Skin epidermis (tissue), 12 donors: ENCODE results near the gene GNB1L.
A peak's percentile ranks its signal among the peaks of the same experiment; 100 is the strongest.

ENCODE experiments used
- H3K27ac ChIP-seq, 21 experiments: fragments of 200-600 bp; sonication (generic) in 11 of 21; one replicate each; pipeline ENCODE4 v1.5.0; 2020; ENCODE audit warnings: mild to moderate bottlenecking in 3 of 21, inconsistent platforms in 2 of 21, moderate library complexity in 2 of 21
- H3K4me3 ChIP-seq, 7 experiments: fragments of 200-600 bp; sonication (generic) in 2 of 7; one replicate each; pipeline ENCODE4 v1.5.0; 2020; ENCODE audit warnings: inconsistent platforms in 2 of 7, mild to moderate bottlenecking in 2 of 7, moderate library complexity in 1 of 7

Gene GNB1L

DNA sequence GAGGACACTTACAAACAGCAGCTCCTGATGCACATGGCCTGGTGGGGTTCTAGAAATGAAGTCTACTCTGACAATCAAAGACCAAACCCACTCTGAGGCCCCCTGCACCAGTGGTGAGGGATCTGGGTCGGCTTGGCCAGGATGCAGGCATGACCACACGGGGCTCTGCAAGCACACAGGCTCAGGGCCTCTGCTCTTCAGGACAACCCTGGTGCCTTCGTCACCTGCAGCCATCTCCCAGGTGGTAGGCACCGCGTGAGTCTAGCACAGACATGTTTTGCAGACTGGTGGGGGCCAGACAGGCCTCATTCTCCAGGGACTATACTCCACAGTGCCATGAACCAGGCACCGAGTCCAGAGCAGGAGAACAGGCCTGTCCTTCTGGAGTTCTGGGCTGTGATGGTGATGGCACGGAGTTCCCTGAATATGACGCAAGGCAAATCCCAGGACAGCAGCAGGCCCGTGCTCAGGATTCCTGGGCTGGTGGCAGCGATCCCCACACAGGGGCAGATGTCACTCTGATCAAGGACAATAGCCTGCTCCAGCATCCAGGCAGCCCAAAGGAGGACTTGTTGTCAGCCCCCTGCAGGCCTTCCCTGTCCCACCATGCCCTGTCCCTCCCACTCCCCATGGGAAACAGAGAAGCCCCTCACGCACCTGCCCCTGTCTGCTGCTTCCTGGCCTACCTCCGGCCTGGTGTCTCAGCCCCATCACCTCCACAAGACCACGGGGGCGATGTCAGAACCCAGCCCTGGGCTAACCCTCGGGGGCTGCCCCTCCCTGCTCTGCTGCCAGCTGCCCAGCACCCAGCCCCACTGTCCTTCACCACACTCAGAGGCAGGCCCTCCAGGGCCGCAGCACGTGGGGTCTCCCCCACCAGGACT is 36.1 kb downstream of the GNB1L start:
- no peak overlapping the region for H3K27ac ChIP-seq
- no peak overlapping the region for H3K4me3 ChIP-seq

DNA sequence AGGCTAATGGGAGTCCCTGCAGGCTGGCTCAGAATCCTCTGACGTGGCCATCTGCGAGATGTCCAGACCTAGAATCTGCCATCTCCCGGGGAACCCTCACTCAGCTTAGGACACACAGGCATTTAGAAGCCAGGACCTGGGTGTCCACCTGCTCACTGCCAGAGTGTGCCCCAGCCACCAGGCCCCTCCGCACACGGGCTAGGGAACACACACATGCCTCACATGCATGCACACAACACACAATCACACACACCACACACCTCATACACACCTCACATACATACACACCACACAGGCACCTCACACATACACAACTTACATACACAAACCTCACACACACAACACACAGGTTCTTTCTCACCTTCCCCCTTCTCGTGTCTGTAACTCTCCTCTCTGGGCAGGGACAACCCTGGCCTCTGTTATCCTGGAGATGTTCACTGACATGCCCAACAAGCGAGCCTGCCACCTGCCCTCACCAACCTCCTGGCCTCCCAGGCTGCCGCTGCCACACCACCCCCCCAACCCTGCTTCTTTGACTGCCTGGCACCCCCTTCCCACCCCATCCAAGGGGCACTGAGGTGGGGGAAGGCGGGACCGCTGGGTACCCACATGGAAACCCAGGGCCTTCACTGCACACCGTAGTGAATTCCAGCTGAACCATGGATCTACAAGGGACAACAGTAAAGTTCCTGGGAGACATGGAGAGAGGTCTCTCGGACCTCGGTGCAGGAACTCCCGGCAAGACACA is 38.1 kb downstream of the GNB1L start:
- no peak overlapping the region for H3K4me3 ChIP-seq

DNA sequence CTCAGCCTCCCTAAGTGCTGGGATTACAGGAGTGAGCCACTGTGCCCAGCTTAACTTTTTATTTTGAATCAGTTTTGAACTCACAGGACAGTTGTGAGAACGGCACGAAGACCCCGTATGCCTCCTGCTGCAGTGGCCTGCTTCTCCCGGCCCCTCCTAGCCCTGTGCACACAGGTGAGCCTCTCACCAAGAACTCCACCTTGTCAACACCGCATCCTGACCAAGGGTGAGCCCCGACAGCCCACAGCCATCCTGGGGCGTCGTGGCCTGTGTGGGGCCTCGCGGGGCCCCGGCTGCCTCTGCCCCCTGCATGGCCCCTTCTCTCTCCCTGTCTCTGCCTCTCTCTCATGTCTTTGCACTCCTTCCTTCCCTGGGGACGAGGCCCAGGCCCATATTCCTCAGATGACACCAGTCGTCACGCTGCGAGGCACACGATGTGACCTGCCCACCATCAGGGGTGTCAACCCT is 38.8 kb downstream of the GNB1L start:
- H3K27ac ChIP-seq, result no peak overlapping the region
- no peak overlapping the region for H3K4me3 ChIP-seq

More for the DNA sequence above, 38.1 kb downstream of the GNB1L start:
- H3K27ac ChIP-seq, result no peak overlapping the region

DNA sequence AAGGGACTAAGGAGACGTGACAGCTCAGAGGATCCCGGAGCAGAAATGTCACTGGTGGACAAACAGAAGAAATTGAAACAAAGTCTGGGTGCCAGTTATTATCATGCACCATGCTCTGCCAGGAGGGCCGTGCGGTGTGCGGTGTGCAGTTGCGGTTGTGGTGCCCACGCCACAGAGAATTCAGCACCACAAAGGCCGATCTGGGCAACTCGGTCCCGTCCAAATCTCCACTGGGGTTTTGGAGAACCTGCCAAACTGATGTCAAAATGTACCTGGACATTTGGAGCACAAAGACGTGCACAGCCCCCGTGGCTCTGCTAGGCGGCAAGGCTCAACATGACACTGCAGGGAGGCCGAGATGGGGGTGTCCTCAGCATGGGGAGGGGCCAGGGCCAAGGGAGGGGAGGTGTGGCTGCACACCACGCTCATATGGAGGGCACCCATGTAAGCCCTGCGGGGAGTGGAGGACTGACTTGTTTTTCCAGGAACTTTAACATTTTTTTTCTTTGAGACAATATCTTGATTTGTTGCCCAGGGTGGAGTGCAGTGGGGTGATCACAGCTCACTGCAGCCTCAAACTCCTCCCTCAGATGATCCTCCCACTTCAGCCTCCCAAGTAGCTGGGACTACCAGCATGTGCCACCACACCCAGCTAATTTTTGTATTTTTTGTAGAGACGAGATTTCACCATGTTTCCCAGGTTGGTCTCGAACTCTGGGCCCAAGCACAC is 39.4 kb downstream of the GNB1L start:
- Histone ChIP-seq H3K4me3 (no peak overlapping the region), H3K27ac (no peak overlapping the region)

DNA sequence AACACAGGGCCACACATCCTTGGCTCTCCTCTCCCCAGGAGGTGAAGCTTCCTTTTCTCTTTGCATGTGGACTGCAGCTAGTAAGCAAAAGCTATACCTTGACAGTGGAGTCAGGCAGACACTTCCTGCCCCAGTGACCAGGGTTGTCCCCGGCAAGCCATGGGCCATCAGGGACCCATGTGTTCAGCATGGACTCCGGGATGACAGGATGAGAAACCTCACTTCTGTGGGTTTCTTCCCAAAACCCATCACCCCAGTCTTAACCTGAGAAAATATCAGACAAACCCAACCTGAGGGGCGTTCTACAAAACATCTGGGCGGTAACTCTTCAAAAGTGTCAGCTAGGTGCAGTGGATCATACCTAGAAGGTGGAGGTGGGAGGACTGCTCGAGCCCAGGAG is 40.2 kb downstream of the GNB1L start:
- Histone ChIP-seq H3K27ac (no peak overlapping the region), H3K4me3 (no peak overlapping the region)

DNA sequence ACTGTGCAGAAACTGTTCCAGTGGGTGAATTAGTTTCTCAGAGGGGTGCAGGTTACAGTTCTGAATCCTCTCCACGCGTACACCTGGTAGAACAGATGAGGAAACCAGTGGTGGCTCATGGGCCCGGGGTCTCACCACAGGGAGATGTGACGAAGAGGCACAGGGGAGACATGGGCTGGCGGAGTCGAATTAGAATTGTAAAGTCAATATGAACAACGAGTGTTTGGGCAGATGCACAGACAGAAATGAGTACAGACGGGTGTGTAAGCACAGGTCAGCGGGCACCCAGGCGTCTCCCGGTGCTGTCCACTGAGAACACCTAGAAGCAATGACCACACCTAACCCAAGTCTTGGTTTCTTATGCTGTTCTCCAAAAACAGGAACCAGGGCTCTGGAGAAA is 41.8 kb downstream of the GNB1L start:
- Histone ChIP-seq H3K4me3 (no peak overlapping the region), H3K27ac (no peak overlapping the region)

DNA sequence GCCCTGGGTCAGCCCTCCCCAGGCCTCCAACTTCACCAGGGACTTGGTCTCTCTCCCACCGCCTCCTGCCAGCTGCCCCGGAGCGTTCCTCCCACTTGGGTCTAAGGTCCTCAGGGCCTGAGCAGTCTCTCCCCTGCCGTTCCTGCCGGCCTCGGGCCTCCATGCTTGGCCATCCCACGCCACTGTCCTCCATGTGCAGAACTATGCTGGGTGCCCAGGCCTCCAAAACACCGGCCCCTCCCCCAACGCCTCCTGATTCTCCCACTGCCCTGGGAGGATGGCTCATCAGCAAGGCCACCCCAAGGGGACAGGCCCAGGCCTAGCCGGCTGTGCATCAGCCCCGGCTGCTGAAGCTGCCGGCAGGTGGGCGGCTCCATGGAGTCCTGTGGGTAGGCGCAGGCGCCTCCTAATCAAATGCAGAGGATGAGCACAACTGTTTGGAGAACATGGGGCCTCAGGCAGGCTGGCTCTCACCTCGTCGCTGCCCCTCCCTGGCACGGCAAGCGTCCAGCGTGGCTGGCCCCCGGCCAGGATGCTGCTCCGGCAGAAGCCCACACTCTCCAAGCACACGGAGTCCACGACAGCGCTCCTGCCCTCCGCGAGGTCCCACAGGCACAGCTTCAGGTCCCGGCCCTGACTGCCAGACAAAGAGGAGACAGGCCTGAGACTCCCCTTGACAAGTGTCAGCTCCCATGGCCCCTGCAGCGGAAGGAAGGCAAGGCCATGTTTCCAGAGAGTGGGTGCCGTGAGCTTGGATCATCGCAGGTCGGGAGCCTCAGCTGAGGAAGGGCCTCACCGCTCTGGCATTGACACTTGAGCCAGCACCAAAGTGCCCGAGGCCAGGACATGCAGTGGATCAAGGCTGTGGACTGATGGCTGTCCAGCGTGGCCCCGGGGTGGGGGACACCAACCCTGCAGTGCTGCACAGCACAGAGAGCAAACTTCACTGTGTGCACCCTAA is 42.6 kb downstream of the GNB1L start:
- Histone ChIP-seq H3K4me3 (no peak overlapping the region), H3K27ac (peak overlapping the region in 2 of 21 experiments; percentile 68 to 81)

DNA sequence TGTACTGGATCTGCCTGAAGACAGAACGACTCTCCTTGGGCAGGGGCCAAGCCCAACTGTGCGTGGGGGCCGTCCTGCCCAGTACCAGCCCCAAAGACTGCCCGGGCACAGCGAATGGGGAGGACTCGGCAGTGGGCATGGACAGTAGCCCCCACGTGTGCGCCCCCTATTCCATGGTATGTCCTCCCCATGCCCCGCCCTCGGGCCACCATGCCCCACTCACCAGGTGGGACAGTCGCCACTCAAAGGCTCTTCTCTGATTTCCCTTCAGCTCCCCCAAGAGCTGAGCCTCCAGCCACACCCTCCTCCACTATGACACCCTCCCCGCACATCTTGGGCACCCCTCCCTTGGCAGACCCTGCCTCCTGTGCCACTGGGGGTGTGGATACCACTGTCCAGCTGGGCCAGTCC is 43.5 kb downstream of the GNB1L start:
- H3K27ac ChIP-seq, result peak overlapping the region in 3 of 21 experiments; percentile 0 to 81 (median 68)
- no peak overlapping the region for H3K4me3 ChIP-seq

DNA sequence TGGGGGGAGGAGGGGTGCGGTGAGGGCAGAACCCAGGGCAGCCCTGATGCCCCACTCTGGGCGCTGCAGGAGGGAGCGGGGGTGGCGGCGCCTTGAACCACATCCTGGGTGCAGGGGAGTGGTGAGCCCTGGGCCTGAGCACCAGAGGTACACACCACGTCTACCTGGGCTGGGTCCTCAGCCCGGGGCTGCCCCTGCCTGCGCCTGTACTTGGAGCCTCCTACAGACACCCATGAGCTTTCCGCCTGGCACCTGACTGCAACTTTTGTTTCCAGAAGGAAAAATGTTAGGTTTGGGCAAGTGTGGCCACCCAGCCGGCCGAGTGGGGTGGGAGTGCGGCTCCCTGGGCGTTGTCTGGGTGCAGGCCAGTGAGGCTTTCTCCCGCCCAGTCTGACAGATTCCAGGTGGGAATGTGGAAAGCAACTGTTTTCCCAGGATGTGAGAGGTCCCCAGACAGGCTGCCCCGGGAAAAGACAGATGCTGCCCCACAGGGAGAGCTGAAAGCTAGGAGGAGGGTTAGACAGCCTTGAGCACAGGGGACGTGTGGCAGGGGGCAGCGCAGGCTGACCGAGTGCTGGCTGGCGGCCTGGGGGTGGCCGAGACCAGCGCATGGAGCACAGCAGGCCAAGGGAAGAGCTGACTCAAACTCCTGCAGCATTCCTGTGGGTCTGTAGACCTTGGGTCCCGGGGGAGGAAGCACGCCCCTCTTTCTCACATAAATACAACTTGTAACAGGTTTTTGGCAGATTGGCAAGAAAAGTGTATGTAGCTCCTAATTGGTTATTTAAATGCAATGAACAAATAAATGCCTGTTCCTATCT is 44.1 kb downstream of the GNB1L start:
- H3K27ac ChIP-seq, result peak overlapping the region in 4 of 21 experiments; percentile 0 to 81 (median 36)
- no peak overlapping the region for H3K4me3 ChIP-seq

DNA sequence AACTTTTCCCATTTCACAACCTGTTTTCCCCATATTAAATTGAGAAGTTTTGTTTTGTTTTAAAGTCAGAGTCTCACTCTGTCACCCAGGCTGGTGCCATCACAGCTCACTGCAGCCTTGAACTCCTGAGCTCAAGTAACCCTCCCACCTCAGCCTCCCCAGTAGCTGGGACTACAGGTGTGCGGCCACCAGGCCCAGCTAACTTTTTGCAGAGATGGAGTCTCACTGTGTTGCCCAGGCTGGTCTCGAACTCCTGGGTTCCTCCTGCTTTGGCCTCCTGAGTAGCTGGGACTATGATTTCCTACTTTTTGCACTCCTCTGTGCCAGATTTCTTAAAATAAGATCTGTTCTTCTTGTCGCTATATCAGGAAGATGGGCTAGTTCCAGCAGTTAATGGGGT is 44.9 kb downstream of the GNB1L start:
- H3K27ac ChIP-seq, result peak overlapping the region in 3 of 21 experiments; percentile 5 to 81 (median 35)
- H3K4me3 ChIP-seq, result no peak overlapping the region

DNA sequence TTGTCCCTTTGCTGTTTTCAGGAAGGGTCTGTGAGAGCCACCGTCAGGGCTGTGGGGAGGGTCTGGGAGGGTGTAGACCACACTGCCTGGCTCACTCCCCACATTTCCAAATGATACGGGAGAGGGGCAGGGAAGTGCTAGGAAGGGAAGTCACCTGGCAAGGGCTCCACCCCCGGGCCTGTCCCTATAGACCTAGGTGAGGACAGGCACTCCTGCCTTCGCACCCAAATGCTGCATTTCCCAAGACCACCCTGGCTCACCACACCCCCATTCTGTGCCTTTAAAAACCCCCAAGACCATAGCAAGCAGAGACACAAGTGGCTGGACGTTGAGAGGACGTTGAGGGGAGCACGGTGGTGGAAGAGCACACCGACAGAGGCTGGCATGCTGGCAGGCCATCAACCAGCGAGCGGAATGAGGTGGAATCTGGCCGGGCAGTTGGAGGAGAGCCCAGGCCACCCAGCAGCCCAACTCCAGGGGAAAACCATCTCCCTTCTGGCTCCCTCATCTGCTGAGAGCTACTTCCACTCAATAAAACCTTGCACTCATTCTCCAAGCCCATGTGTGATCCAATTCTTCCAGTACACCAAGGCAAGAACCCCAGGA is 45.7 kb downstream of the GNB1L start:
- peak overlapping the region in 2 of 21 experiments; percentile 61 to 81 for H3K27ac ChIP-seq
- H3K4me3 ChIP-seq, result no peak overlapping the region

DNA sequence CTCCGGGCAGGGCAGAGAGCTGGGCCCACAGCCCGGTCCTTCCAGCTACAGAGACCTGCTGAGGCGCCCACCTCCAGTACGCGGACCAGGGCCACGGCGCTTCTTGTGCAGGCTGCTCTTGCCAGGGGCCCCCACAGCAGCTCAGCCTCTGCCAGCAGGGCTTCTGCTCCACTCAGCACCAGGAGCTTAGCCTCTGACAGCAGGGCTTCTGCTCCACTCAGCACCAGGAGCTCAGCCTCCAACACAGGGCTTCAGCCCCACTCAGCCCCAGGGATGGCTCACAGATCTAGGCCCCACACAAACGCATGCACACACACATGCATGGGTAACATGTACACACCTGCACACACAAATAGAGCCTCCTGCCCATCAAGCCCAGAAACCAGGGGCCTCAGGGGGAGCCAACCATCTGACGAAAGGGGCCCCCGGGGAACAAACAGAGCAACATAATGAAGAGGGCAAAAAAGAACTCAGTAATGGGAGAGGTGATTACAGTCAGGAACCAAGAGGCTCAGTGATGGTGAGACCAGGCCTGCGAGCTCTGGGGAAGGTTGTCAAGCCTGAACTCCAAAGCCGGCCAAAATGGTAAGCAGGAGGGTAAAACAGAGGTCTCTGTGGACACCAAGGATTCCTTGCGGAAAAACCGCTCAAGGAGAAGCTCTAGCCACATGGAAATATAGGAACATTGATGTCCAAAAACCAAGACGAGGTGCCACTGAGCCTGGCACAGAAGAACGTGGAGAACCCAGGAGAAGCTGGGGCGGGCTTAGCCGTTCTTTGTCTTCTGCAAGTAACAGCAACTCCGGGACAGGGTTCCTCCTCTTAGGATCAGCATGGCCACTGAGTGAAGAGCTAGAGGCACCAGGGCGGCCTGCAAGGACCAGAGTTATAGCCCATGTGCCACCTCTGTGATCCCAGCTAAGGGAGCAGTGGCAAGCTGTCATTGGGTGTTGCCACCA is 46.5 kb downstream of the GNB1L start:
- no peak overlapping the region for H3K4me3 ChIP-seq

DNA sequence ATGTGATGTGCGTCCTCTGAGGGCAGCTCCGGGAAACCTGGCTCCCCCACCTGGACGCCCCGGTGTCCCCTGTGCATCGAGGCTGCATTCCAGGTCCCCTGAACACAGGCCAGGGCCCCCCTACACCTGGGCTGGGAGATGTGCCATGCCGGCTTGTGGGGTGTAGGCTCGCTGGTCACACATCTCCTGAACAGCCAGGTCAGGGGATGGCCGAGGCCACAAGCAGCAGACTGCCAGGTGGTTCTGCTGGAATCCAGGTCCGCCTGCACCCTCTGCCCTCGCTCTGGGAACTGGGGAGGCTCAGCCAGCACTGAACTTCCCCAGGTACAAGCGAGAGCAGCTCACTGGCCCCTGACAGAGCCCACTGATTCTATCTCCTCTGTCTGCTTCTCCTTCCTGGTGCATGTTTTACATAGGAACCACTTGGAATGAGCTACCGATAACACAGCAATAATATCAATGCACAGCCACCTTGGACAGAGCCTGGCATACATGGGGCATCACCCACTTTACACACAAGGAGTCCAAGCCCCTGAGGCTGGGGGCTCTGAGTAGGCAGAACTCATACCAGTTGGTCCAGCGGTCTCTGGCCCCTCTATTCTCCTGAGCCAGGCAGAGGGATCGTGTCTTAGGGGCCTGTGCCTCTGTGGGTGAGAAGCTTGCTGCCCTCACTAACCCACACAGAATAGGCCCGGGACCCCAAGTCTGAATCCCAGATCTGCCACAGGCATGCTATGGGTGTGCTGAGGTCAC is 47.3 kb downstream of the GNB1L start:
- Histone ChIP-seq H3K4me3 (no peak overlapping the region), H3K27ac (peak overlapping the region in 5 of 21 experiments; percentile 7 to 81 (median 29))

More for the DNA sequence above, 46.5 kb downstream of the GNB1L start:
- H3K27ac ChIP-seq, result peak overlapping the region in 2 of 21 experiments; percentile 68 to 81

DNA sequence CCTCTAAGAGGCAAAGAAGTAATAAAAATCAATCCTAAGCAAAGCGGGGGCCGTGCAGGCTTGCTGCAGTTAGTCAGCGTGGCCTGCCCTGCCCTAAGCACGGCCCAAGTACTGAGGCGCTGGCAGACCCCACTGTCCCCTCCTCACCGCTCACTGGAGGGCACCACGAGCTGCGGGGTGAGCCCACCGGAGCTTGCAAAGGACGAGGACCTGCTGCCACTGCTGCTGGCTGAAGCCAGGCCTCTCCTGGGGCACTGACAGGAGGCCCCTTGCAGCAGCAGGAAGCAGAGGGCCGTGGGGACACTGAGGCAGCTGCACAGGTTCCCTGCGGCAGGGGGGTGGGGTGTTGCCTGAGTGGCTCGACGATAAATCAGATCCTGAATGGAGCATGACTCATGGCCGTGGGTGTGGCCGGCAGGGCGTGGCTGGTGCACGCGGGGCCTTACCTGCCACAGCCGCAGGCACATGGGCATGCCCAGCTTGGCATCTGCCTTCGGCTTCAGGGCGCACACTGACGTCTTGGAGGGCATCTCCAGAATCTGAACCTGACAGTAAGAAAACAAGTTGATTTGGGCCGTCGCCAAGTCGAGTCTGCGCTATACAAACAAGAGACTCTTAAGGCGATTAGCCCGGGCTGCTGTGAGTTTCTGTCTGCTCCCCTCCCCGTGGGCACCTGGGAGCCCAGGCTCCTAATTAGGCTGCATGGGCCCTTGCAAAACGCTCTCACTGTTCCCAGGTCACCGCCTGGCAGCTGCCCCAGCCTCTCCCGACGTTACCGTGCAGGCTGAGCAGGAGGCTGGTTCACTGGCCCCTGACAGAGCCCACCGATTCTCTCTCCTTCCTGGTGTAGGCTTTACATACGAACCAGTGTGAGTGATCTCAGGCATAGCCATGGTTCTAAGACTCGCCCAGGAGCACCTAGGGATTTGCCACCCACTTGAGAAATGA is 48.2 kb downstream of the GNB1L start:
- Histone ChIP-seq H3K4me3 (no peak overlapping the region), H3K27ac (peak overlapping the region in 7 of 21 experiments; percentile 7 to 81 (median 68))

DNA sequence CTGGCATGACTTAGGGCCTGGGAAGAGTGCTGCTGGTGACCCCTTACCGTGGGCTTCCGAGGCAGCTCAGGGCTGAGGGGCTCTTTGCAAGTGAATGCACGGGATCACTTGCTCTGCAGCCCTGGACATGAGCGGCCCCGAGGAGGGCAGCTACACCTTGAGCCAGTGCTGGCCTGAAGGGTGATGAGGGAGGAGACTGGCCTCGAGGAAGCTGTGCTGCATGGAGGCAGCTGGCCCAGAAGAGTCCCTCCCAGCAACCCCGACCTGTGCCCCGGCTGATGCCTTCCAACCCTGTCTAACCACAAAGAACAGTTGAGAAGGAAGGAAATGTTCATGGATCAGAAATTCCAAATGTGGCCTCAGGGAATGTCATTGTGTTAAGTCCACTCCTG is 48.9 kb downstream of the GNB1L start:
- H3K27ac ChIP-seq, result peak overlapping the region in 5 of 21 experiments; percentile 7 to 81 (median 69)
- H3K4me3 ChIP-seq, result no peak overlapping the region
